ENCODE results near the gene ZNF594. TPM values are rescaled to one million over a fixed set of nuclear protein-coding genes. Genes with fewer than 3 reads are reported as not detected.
"Not testable (repeated sequence)": the region's sequence is repeated elsewhere in the genome, so short reads cannot be mapped to it uniquely, and the experiment has no call there.

ZNF594 gene
- total RNA-seq, 2 donors from 2014 or later = 9.8 to 19.7 TPM

GRCh38 chr17:5137511-5138197 is 54.0 kb downstream of the ZNF594 start:
- not testable (repeated sequence) for H3K4me3 Mint-ChIP-seq; ATAC-seq; H3K27ac Mint-ChIP-seq; H3K36me3 Mint-ChIP-seq; H3K4me1 Mint-ChIP-seq (ENCODE audit: low read depth in 2 of 2); DNase-seq (ENCODE audit: low spot score); H3K27me3 Mint-ChIP-seq; H3K9me3 Mint-ChIP-seq

GRCh38 chr17:5136580-5137412 is 54.9 kb downstream of the ZNF594 start:
- H3K4me3 Mint-ChIP-seq; H3K36me3 Mint-ChIP-seq; H3K4me1 Mint-ChIP-seq (ENCODE audit: low read depth in 2 of 2); DNase-seq (ENCODE audit: low spot score); ATAC-seq; H3K27me3 Mint-ChIP-seq; H3K27ac Mint-ChIP-seq; H3K9me3 Mint-ChIP-seq: not testable (repeated sequence)

- H3K4me1 Mint-ChIP-seq (ENCODE audit: low read depth in 2 of 2) = no peaks in the 10 kb centered on the region
- H3K36me3 Mint-ChIP-seq = no peaks in the 10 kb centered on the region
- ATAC-seq (no peak), DNase-seq (ENCODE audit: low spot score) (no peak)
- H3K27me3 Mint-ChIP-seq = no peaks in the 10 kb centered on the region
- H3K9me3 Mint-ChIP-seq = no peaks in the 10 kb centered on the region
- H3K4me3 Mint-ChIP-seq = no peak overlapping the region
- H3K27ac Mint-ChIP-seq = no peak overlapping the region
These were observed 55.7 kb downstream of the ZNF594 start for GRCh38 chr17:5135726-5136579.

- not testable (repeated sequence) for H3K27me3 Mint-ChIP-seq; H3K4me1 Mint-ChIP-seq (ENCODE audit: low read depth in 2 of 2); H3K27ac Mint-ChIP-seq; H3K9me3 Mint-ChIP-seq; DNase-seq (ENCODE audit: low spot score); H3K36me3 Mint-ChIP-seq; H3K4me3 Mint-ChIP-seq; ATAC-seq
These were observed 56.4 kb downstream of the ZNF594 start for GRCh38 chr17:5135131-5135712.

- ATAC-seq; H3K36me3 Mint-ChIP-seq; H3K9me3 Mint-ChIP-seq; H3K27ac Mint-ChIP-seq; DNase-seq (ENCODE audit: low spot score); H3K27me3 Mint-ChIP-seq; H3K4me1 Mint-ChIP-seq (ENCODE audit: low read depth in 2 of 2); H3K4me3 Mint-ChIP-seq: not testable (repeated sequence)
These were observed 57.1 kb downstream of the ZNF594 start for GRCh38 chr17:5134571-5134970.

GRCh38 chr17:5133961-5134360 is 57.7 kb downstream of the ZNF594 start:
- H3K27ac Mint-ChIP-seq; H3K9me3 Mint-ChIP-seq; H3K4me3 Mint-ChIP-seq; H3K27me3 Mint-ChIP-seq; H3K36me3 Mint-ChIP-seq; DNase-seq (ENCODE audit: low spot score); H3K4me1 Mint-ChIP-seq (ENCODE audit: low read depth in 2 of 2); ATAC-seq: not testable (repeated sequence)

GRCh38 chr17:5133311-5133710 is 58.4 kb downstream of the ZNF594 start:
- ATAC-seq = no peak
- H3K4me3 Mint-ChIP-seq = no peak overlapping the region
- no peaks in the 10 kb centered on the region for H3K9me3 Mint-ChIP-seq
- H3K27me3 Mint-ChIP-seq = no peaks in the 10 kb centered on the region
- H3K4me1 Mint-ChIP-seq (ENCODE audit: low read depth in 2 of 2) = no peaks in the 10 kb centered on the region
- DNase-seq (ENCODE audit: low spot score) = no peak
- no peaks in the 10 kb centered on the region for H3K36me3 Mint-ChIP-seq
- no peak overlapping the region for H3K27ac Mint-ChIP-seq

GRCh38 chr17:5132503-5133225 is 59.0 kb downstream of the ZNF594 start:
- ATAC-seq; DNase-seq (ENCODE audit: low spot score); H3K27me3 Mint-ChIP-seq: not testable (repeated sequence)

GRCh38 chr17:5131799-5132502 is 59.7 kb downstream of the ZNF594 start:
- not testable (repeated sequence) for H3K9me3 Mint-ChIP-seq; H3K4me1 Mint-ChIP-seq (ENCODE audit: low read depth in 2 of 2); H3K4me3 Mint-ChIP-seq; H3K27me3 Mint-ChIP-seq; ATAC-seq; DNase-seq (ENCODE audit: low spot score); H3K27ac Mint-ChIP-seq; H3K36me3 Mint-ChIP-seq

More at GRCh38 chr17:5132503-5133225, 59.0 kb downstream of the ZNF594 start:
- not testable (repeated sequence) for H3K36me3 Mint-ChIP-seq; H3K4me1 Mint-ChIP-seq (ENCODE audit: low read depth in 2 of 2); H3K27ac Mint-ChIP-seq; H3K4me3 Mint-ChIP-seq; H3K9me3 Mint-ChIP-seq

GRCh38 chr17:5131146-5131715 is 60.4 kb downstream of the ZNF594 start:
- DNase-seq (ENCODE audit: low spot score) (no peak), ATAC-seq (no peak)
- H3K9me3 Mint-ChIP-seq = no peaks in the 10 kb centered on the region
- H3K4me1 Mint-ChIP-seq (ENCODE audit: low read depth in 2 of 2) = no peaks in the 10 kb centered on the region
- no peak overlapping the region for H3K27ac Mint-ChIP-seq
- no peaks in the 10 kb centered on the region for H3K27me3 Mint-ChIP-seq
- H3K36me3 Mint-ChIP-seq = no peaks in the 10 kb centered on the region
- H3K4me3 Mint-ChIP-seq = no peak overlapping the region

GRCh38 chr17:5130687-5131086 is 61.0 kb downstream of the ZNF594 start:
- H3K4me1 Mint-ChIP-seq (ENCODE audit: low read depth in 2 of 2); H3K4me3 Mint-ChIP-seq; DNase-seq (ENCODE audit: low spot score): not testable (repeated sequence)

GRCh38 chr17:5130261-5130660 is 61.4 kb downstream of the ZNF594 start:
- H3K4me3 Mint-ChIP-seq; H3K27ac Mint-ChIP-seq; H3K9me3 Mint-ChIP-seq; H3K36me3 Mint-ChIP-seq; DNase-seq (ENCODE audit: low spot score); H3K4me1 Mint-ChIP-seq (ENCODE audit: low read depth in 2 of 2); H3K27me3 Mint-ChIP-seq; ATAC-seq: not testable (repeated sequence)

More at GRCh38 chr17:5130687-5131086, 61.0 kb downstream of the ZNF594 start:
- ATAC-seq, H3K9me3 Mint-ChIP-seq, H3K36me3 Mint-ChIP-seq, H3K27ac Mint-ChIP-seq, H3K27me3 Mint-ChIP-seq: not testable (repeated sequence)

Measured in natural killer cell treated with Interleukin-12 subunit alpha and Interleukin-12 subunit beta and Interleukin-15 and Interleukin-18, amount 100 ng/mL, for 72 hours (primary cell).